Measurements from ENCODE around the gene CCDC197. TPM values are rescaled to one million over a fixed set of nuclear protein-coding genes. Genes with fewer than 3 reads are reported as not detected.

Gene CCDC197
- total RNA-seq, 1 experiment from 2014 or later = not detected

DNA sequence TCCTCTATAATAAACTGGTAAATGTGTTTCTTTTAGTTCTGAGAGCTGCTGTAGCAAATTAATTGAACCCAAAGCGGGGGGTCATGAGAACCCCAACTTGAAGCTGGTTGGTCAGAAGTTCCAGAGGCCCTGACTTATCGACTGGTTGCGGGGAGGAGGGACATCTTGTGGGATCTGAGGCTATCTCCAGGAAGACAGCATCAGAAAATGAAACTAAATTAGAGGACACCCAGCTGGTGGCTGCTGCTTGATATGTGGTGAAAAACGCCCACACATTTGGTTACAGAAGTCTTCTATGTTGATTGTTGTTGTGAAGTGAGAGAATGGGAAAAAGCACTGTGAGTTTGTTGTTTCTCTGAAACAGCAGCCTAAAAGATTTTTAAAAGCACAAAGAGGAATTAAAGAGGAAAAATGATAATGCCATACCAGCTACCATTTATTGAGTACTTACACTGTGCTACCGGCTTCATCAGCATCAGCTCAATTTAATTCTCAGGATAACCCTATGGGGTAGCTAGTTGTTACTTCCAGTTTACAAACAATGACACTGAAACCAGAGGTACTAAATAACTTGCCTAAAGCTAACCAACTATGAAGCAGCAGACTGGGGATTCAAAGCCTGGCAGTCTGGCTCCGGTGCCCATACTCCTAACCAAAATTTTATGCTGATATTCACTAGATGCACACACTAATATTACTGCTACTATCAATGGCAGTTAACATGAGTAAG is 59.6 kb downstream of the CCDC197 start (continued):
- TF ChIP-seq, protein P1, sequence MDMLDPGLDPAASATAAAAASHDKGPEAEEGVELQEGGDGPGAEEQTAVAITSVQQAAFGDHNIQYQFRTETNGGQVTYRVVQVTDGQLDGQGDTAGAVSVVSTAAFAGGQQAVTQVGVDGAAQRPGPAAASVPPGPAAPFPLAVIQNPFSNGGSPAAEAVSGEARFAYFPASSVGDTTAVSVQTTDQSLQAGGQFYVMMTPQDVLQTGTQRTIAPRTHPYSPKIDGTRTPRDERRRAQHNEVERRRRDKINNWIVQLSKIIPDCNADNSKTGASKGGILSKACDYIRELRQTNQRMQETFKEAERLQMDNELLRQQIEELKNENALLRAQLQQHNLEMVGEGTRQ (CRISPR knock-in tag; IDR thresholded peaks at IDR 0.05) = no peak
- TF ChIP-seq, protein P2, sequence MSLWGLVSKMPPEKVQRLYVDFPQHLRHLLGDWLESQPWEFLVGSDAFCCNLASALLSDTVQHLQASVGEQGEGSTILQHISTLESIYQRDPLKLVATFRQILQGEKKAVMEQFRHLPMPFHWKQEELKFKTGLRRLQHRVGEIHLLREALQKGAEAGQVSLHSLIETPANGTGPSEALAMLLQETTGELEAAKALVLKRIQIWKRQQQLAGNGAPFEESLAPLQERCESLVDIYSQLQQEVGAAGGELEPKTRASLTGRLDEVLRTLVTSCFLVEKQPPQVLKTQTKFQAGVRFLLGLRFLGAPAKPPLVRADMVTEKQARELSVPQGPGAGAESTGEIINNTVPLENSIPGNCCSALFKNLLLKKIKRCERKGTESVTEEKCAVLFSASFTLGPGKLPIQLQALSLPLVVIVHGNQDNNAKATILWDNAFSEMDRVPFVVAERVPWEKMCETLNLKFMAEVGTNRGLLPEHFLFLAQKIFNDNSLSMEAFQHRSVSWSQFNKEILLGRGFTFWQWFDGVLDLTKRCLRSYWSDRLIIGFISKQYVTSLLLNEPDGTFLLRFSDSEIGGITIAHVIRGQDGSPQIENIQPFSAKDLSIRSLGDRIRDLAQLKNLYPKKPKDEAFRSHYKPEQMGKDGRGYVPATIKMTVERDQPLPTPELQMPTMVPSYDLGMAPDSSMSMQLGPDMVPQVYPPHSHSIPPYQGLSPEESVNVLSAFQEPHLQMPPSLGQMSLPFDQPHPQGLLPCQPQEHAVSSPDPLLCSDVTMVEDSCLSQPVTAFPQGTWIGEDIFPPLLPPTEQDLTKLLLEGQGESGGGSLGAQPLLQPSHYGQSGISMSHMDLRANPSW (CRISPR knock-in tag; conservative IDR thresholded peaks at IDR 0.05; ENCODE audit: low read depth) = no peak
- no peak for TF ChIP-seq JAZF1 (CRISPR knock-in tag; IDR thresholded peaks at IDR 0.05)
- TF ChIP-seq, protein P3, sequence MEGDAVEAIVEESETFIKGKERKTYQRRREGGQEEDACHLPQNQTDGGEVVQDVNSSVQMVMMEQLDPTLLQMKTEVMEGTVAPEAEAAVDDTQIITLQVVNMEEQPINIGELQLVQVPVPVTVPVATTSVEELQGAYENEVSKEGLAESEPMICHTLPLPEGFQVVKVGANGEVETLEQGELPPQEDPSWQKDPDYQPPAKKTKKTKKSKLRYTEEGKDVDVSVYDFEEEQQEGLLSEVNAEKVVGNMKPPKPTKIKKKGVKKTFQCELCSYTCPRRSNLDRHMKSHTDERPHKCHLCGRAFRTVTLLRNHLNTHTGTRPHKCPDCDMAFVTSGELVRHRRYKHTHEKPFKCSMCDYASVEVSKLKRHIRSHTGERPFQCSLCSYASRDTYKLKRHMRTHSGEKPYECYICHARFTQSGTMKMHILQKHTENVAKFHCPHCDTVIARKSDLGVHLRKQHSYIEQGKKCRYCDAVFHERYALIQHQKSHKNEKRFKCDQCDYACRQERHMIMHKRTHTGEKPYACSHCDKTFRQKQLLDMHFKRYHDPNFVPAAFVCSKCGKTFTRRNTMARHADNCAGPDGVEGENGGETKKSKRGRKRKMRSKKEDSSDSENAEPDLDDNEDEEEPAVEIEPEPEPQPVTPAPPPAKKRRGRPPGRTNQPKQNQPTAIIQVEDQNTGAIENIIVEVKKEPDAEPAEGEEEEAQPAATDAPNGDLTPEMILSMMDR (IDR thresholded peaks at IDR 0.05) = no peak
- TF ChIP-seq, protein P4, sequence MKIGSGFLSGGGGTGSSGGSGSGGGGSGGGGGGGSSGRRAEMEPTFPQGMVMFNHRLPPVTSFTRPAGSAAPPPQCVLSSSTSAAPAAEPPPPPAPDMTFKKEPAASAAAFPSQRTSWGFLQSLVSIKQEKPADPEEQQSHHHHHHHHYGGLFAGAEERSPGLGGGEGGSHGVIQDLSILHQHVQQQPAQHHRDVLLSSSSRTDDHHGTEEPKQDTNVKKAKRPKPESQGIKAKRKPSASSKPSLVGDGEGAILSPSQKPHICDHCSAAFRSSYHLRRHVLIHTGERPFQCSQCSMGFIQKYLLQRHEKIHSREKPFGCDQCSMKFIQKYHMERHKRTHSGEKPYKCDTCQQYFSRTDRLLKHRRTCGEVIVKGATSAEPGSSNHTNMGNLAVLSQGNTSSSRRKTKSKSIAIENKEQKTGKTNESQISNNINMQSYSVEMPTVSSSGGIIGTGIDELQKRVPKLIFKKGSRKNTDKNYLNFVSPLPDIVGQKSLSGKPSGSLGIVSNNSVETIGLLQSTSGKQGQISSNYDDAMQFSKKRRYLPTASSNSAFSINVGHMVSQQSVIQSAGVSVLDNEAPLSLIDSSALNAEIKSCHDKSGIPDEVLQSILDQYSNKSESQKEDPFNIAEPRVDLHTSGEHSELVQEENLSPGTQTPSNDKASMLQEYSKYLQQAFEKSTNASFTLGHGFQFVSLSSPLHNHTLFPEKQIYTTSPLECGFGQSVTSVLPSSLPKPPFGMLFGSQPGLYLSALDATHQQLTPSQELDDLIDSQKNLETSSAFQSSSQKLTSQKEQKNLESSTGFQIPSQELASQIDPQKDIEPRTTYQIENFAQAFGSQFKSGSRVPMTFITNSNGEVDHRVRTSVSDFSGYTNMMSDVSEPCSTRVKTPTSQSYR (CRISPR knock-in tag; IDR thresholded peaks at IDR 0.05) = no peak
- no peak for TF ChIP-seq ZNF138 (CRISPR knock-in tag; conservative IDR thresholded peaks at IDR 0.05)

DNA sequence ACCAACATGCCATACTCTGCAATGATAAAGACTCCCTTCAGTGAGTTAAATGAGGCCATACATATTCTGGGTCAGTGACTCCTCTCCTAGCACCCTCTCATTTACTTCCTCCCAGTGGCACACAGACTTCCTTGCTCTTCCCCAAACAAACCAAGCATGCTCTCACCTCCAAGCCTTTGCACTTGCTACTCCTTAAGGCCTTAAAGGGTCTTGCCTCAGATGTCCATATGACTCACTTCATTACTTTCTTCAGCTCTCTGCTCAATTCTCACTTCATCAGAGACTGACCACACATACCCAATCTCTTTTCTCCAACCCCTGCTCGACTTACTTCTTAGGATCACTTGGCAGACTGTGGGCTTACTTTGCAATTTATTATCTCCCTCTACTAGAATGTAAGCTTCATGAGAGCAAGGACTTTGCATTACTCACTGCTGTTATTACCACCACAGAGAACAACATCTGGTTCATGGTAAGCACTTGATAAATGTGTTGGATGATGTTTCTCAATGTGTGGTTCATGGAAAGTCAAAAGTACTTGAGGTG is 61.1 kb downstream of the CCDC197 start:
- Mint-ChIP-seq H3K27me3 (ENCODE audit: low read depth) (no peaks in the 10 kb centered on the region), H3K4me3 (no peak overlapping the region), H3K9me3 (no peaks in the 10 kb centered on the region), H3K36me3 (peaks cover 85% of the 10 kb centered on the region), H3K4me1 (peaks cover 11% of the 10 kb centered on the region), H3K27ac (no peak overlapping the region)
- DNase-seq (ENCODE audit: low spot score) = no peak
- ATAC-seq = no peak
- CTCF ChIA-PET = interaction anchor here (1.0 kb wide), 1 partner anchor 22 kb away, joined by 3 read pairs; no protein-coding TSS in a partner anchor
- POLR2A ChIA-PET = no interaction called here
- no peak for TF ChIP-seq NFE2L1 (CRISPR knock-in tag; IDR thresholded peaks at IDR 0.05)
- TF ChIP-seq, protein P5, sequence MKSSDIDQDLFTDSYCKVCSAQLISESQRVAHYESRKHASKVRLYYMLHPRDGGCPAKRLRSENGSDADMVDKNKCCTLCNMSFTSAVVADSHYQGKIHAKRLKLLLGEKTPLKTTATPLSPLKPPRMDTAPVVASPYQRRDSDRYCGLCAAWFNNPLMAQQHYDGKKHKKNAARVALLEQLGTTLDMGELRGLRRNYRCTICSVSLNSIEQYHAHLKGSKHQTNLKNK (CRISPR knock-in tag; IDR thresholded peaks at IDR 0.05) = no peak
- no peak for TF ChIP-seq FOXP1 (CRISPR knock-in tag; IDR thresholded peaks at IDR 0.05; ENCODE audit: borderline replicate concordance)
- TF ChIP-seq, protein P6, sequence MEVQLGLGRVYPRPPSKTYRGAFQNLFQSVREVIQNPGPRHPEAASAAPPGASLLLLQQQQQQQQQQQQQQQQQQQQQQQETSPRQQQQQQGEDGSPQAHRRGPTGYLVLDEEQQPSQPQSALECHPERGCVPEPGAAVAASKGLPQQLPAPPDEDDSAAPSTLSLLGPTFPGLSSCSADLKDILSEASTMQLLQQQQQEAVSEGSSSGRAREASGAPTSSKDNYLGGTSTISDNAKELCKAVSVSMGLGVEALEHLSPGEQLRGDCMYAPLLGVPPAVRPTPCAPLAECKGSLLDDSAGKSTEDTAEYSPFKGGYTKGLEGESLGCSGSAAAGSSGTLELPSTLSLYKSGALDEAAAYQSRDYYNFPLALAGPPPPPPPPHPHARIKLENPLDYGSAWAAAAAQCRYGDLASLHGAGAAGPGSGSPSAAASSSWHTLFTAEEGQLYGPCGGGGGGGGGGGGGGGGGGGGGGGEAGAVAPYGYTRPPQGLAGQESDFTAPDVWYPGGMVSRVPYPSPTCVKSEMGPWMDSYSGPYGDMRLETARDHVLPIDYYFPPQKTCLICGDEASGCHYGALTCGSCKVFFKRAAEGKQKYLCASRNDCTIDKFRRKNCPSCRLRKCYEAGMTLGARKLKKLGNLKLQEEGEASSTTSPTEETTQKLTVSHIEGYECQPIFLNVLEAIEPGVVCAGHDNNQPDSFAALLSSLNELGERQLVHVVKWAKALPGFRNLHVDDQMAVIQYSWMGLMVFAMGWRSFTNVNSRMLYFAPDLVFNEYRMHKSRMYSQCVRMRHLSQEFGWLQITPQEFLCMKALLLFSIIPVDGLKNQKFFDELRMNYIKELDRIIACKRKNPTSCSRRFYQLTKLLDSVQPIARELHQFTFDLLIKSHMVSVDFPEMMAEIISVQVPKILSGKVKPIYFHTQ (CRISPR knock-in tag; IDR thresholded peaks at IDR 0.05) = no peak
- TF ChIP-seq TEAD4 (CRISPR knock-in tag; IDR thresholded peaks at IDR 0.05) = no peak
- no peak for TF ChIP-seq ELF4 (CRISPR knock-in tag; IDR thresholded peaks at IDR 0.05; ENCODE audit: low read depth)
- no peak for TF ChIP-seq MXD4 (CRISPR knock-in tag; IDR thresholded peaks at IDR 0.05; ENCODE audit: borderline replicate concordance)
- TF ChIP-seq MYBL2 (CRISPR knock-in tag; IDR thresholded peaks at IDR 0.05) = no peak
- TF ChIP-seq, protein P7, sequence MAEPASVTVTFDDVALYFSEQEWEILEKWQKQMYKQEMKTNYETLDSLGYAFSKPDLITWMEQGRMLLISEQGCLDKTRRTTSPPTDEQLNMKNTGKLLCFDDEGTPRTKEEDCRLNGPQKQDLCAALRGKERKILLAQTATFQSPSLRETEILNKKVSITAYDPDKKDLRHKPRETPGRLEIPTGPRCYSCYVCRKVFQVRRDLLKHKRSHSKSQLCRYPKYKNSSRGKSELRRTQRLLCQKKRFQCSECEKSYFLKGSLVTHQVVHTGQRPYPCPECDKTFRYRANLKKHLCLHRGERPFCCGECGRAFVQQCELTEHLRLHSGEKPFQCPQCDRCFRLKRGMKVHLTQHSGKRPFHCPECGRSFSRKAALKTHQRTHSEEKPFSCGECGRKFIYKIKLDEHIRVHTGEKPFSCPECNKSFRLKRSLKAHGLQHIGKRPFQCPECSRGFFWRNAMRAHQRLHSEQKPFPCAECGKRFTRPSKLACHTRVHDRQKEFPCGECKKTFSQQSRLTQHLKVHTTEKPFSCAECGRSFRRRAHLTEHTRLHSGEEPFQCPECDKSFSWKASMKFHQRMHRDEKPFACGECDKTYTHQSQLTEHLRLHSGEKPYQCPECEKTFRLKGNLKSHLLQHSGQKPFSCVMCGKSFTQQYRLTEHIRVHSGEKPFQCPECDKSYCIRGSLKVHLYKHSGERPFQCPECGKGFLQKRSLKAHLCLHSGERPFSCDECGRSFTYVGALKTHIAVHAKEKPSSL (CRISPR knock-in tag; conservative IDR thresholded peaks at IDR 0.05) = no peak
- TF ChIP-seq ZNF138 (CRISPR knock-in tag; conservative IDR thresholded peaks at IDR 0.05) = no peak
- TF ChIP-seq ESRRA (CRISPR knock-in tag; IDR thresholded peaks at IDR 0.05; ENCODE audit: borderline replicate concordance) = no peak
- TF ChIP-seq, protein P8, sequence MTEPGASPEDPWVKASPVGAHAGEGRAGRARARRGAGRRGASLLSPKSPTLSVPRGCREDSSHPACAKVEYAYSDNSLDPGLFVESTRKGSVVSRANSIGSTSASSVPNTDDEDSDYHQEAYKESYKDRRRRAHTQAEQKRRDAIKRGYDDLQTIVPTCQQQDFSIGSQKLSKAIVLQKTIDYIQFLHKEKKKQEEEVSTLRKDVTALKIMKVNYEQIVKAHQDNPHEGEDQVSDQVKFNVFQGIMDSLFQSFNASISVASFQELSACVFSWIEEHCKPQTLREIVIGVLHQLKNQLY (CRISPR knock-in tag; IDR thresholded peaks at IDR 0.05) = no peak
- TF ChIP-seq, protein P9, sequence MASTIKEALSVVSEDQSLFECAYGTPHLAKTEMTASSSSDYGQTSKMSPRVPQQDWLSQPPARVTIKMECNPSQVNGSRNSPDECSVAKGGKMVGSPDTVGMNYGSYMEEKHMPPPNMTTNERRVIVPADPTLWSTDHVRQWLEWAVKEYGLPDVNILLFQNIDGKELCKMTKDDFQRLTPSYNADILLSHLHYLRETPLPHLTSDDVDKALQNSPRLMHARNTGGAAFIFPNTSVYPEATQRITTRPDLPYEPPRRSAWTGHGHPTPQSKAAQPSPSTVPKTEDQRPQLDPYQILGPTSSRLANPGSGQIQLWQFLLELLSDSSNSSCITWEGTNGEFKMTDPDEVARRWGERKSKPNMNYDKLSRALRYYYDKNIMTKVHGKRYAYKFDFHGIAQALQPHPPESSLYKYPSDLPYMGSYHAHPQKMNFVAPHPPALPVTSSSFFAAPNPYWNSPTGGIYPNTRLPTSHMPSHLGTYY (CRISPR knock-in tag; IDR thresholded peaks at IDR 0.05) = no peak

Measured in WTC11 (cell line).